Right lung (tissue), 5 donors: Measurements from ENCODE around the gene RAB10. TPM values are rescaled to one million over a fixed set of nuclear protein-coding genes. Genes with fewer than 3 reads are reported as not detected.
"Not testable (repeated sequence)": the region's sequence is repeated elsewhere in the genome, so short reads cannot be mapped to it uniquely, and the experiment has no call there.

Experiments
- DNase-seq, 2 donors: peaks; one replicate each; pipeline ENCODE4 v3.0.0-alpha.2; 2013
- polyA plus RNA-seq, 5 donors: library from polyadenylated mRNA; unstranded; fragments of 120-200 nt; gene quantifications; one replicate each; pipeline versions ENCODE4 v1.2.1 to v1.2.3, GENCODE V29; 2013; ENCODE audit warnings: inconsistent platforms in 1 of 5, low replicate concordance in 1 of 5; ENCODE audit not compliant: insufficient read length in 5 of 5, insufficient read depth in 1 of 5

RAB10 gene
- polyA plus RNA-seq, 5 donors: 88.4 to 146 (median 122) TPM

DNA sequence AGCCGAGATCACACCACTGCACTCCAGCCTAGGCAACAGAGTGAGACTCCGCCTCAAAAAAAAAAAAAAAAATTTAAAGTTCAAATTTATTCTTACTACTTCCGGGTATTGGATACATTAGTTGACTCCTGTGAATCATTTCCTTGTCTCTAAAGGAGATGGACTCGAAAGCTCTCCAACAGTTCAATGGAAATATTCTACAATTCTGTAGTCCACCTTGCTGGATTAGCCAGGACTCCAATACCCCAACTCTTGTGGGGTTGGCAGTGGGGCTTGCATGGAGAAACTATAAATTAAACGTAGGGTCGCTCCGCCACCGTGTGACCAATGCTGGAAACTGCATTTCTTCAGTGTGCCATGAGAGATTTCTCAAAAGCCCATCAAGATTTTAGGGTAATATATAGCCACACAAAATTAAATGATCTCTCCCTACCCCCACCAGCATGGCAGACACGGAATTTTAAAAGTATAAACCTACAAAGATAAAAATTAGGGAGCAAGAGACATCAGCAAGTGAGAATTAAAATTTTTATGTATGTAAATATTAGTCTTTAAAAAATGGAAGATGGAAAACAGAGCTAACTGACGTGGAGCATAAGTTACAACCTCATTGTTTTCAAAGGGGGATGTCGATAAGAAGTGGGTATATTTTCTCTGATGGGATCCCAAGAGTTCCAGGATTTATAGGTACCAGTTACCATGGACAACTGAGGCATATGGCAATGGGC is 111.2 kb downstream of the RAB10 start:
- peak; percentile 28 to 48 for DNase-seq

DNA sequence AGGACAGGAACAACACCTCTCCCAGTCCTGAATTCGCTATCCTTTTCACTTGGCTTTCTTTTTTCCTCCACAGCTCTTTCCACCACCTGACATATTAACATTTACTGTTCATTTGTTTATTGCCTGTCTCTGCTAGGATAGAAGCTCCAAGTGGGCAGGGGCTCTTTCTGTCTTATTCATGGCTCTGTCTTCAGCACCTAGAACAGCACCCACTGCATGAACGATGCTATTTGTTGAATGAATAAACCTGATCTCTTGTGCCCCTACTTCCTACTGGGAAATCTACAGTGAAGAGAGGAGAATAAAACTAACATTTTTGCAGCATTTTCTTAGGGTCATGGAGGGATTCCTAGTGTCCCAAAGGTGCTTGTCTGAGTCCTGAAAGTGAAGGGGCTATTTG is 114.6 kb downstream of the RAB10 start:
- no peak for DNase-seq

DNA sequence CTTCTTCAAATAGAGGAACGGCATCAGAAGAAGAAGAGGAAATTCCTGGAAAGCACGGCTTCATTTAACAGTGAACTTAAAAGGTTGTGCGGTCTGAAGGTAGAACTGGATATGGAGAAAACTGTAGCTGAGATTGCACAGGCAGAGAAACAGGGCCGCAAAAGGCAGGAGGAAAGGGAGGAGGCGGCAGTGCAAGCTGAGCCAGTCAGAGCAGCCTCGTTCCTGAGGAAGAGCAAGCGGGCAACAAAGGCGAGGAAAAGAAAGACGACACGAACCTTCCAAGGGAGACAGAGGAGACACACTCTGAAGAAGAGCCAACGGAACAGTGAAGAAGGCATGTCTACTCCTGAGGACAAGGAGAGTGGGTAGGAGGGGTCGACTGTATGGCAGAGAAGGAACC is 116.4 kb downstream of the RAB10 start:
- no peak for DNase-seq

DNA sequence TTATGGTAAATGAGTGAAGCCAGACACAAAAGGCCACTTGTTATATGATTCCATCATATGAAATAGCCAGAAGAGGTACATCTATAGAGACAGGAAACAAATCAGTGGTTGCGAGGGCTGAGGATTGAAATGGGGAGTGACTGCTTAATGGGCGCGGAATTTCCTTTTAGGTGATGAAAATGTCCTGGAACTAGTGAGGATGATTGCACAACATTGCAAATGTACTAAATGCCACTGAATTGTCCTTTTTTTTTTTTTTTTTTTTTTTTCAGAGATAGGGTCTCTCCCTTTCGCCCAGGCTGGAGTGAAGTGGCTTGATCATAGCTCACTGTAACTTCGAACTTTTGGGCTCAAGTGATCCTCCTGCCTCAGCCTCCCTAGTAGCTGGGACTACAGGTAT is 123.7 kb downstream of the RAB10 start:
- no peak for DNase-seq

DNA sequence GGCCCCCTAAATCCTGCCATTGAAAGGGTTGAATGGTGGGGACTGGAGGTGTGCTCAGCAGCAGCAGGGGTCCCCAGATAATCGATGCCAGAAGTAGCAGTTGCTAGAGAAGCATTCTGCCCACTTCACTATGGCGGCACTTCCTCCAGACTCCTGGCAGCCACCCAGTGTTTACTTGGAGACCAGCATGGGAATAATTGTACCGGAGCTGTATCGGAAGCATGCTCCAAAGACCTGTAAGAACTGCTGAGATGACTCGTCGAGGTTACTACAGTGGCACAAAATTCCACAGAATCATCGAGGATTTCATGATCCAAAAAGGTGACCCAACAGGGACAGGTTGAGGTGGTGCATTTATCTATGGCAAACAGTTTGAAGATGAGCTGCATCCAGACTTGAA is 128.0 kb downstream of the RAB10 start:
- no peak for DNase-seq

DNA sequence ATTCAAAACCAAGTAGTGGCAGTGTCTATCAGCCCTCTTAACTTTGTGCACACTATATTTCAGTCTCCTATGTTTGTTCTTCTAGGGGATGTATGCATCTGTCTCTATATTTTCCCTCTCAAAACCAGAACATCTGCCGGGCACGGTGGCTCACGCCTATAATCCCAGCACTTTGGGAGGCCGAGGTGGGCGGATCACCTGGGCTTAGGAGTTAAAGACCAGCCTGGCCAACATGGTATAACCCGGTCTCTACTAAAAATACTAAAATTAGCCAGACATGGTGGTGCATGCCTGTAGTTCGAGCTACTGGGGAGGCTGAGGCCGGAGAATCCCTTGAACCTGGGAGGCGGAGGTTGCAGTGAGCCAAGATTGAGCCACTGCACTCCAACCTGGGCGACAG is 129.1 kb downstream of the RAB10 start:
- no peak for DNase-seq

DNA sequence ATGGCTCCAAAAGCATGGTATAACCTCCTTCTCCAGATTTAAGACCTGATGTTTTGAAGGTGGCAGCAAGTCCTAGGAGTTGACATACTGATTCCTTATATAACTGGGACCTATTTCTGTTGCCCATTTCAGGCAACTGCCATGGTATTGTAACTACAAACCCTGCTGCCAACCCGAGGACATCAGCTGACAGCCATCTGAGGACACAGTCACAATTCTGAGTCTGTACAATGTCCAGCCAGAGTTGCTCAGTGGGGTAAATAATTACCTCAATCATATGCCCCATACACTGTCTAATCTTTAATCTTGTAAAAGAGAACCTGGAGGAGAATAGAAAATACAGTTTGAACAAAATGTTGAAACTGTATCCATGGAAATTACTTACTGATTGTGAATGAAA is 130.3 kb downstream of the RAB10 start:
- DNase-seq: no peak

DNA sequence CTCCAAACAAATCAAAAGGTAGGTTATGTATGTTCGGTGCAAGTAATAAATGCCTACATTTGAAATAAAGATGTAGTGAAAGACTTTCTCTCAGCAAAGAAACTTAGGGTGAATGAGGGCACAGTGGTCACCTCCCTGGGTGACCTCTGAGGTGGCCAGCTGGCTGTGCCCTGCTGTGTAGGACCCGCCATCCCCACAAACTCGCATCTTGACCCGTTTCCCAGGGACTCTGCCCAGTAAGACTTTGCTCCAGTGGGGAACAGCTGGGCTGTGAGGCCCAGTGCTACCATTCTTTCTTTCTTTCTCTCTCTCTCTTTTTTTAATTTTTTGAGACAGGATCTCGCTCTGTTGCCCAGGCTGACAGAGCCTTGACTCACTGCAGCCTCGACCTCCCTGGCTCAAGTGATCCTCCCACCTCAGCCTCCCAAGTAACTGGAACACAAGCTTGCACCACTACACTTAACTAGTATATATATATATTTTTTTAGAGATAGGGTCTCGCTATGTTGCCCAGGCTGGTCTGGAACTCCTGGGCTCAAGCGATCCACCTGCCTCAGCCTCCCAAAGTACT is 130.8 kb downstream of the RAB10 start:
- DNase-seq: no peak

DNA sequence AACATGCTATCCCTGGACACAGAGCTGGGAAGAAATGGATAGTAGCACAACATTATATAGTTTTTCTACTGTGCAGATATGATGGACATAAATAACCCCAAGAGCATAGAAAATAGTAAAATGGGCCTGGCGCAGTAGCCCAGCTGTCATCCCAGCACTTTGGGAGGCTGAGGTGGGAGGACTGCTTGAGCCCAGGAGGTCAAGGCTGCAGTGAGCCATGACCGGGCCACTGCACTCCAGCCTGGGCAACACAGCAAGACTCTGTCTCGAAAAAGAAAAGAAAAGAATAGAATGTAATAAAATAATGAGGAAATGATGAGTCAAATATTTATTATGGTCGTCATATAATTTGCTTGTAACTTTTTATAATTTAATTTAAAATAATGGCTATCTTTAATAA is 131.5 kb downstream of the RAB10 start:
- DNase-seq: no peak

DNA sequence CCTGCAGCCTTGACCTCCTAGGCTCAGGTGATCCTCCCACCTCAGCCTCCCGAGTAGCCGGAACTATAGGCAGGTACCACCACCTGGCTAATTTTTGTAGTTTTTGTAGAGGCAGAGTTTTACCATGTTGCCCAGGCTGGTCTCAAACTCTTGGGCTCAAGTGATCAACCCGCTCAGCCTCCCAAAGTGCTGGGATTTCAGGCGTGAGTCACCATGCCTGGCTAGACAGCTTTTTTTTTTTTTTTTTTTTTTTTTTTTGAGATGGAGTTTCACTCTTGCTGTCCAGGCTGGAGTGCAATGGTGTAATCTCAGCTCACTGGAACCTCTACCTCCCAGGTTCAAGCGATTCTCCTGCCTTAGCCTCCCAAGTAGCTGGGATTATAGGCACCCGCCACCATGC is 132.7 kb downstream of the RAB10 start:
- not testable (repeated sequence) for DNase-seq

DNA sequence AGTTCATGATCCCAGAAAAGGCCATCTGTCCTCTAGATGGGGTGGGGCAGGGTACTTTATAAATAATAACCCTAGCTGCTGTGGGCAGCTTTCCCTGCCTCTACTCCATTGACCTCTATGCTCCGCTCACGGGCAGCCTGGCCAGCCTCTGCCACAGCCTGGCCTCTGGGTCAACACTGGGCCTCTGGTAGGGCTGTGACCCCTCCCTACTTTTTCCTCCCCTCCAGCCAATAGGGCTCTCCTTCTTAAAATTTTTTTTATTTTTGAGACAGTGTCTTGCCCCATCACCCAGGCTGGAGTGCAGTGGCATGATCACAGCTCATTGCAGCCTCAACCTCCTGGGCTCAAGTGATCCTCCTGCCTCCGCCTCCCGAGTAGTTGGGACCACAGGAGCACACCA is 134.9 kb downstream of the RAB10 start:
- DNase-seq: no peak

DNA sequence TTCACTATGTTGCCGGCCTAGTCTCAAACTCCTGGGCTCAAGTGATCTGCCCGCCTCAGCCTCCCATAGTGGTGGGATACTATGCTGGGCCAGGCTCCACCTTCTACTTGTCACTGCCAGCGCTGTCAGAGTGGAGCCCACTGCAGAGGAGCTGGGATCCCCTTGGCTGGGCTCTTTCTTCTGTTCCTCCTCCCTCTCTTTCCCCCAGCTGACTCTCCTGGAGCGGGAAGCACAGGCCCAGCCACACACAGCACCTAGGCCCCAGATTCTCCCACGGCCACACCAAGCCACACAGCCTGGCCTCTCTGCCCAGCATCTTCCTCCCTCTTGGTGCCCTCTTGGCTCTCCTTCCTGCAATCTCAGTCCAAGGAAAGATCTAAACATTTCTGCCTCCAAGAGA is 135.3 kb downstream of the RAB10 start:
- DNase-seq: no peak

DNA sequence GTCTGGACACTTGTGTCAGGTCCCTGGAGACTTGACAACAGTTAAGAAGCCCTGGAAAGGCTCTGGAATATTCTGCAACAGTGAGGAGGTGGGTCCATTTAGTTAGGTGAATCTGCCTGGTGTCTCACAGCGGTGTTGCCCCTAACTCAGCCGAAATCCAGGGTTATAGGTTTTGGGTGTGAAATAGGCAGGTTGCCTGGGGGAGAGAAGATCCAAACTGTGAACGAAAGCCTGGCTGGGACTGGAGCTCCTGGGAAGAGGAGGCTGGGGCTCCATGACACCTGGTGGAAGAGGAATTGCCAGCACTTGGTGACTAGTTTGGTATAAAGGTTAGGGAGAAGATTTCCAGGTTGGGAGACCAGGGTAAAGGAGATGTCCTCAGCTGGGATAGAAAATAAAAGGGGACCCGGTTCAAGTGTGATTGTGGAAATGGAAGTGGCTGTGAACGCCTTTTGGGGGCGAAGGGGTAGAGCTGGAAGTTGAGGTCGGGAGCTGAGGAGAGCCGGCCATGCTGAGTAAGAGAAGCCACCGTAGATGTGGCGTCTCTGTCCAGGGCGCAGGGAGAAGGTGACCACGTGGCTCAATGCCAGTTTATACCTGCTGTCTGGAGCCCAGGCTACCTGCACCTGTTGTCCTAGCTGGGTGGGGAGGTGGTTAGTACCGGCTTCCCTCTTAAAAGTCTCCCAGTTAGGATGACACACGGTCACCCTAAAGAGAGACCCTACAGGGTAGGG is 136.0 kb downstream of the RAB10 start:
- no peak for DNase-seq

DNA sequence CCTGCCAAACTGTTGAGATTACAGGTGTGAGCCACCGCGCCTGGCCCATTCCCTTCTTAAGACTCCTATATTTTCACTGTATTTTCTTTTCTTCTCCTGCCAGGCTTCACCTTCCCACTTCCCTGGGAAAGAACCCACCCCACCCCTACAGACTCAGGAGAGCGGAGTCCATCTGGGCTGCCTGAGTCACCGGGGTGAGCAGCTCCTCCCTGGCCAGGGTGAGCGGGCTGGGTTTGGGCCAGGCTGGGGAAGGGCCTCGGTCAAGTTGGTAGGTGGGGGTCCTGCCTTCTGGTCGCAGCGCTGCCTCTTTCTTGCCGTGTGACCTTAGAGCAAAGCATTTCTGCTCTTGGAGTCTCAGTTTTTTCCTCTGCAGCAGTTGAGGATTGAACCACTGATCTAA is 136.9 kb downstream of the RAB10 start:
- no peak for DNase-seq

DNA sequence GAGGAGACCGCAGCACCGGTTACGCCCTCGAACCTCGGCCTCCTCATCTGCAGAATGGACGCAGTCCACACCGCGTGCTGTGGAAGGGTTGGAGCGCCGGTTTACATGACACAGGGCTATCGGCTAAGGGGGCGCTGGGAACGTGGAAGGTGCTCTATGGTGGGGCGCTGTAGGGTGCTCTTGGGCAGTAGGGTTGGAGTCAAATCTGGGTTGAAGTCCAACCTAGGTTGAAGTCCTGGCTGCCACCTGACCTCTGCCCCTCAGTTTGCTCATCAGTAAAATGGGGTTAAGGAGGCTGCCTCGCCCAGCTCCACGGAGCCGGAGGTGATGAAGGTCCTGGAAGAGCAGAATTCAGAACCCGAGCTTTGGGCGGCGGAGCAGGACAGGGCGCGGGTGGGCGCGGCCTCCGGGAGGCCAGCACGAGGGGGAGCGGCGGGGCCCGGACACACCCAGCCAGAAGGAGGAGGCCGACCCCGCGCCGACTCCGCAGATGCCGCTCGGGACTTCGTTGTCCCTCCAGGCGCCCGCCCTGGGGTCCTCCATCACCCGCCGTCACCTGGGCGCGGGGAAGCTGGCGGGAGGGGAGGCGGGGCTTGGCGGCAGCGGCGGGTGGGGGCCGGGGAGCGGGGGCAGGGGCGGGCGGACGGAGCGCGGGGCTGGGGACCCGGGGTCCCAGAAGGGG is 138.4 kb downstream of the RAB10 start:
- no peak for DNase-seq

DNA sequence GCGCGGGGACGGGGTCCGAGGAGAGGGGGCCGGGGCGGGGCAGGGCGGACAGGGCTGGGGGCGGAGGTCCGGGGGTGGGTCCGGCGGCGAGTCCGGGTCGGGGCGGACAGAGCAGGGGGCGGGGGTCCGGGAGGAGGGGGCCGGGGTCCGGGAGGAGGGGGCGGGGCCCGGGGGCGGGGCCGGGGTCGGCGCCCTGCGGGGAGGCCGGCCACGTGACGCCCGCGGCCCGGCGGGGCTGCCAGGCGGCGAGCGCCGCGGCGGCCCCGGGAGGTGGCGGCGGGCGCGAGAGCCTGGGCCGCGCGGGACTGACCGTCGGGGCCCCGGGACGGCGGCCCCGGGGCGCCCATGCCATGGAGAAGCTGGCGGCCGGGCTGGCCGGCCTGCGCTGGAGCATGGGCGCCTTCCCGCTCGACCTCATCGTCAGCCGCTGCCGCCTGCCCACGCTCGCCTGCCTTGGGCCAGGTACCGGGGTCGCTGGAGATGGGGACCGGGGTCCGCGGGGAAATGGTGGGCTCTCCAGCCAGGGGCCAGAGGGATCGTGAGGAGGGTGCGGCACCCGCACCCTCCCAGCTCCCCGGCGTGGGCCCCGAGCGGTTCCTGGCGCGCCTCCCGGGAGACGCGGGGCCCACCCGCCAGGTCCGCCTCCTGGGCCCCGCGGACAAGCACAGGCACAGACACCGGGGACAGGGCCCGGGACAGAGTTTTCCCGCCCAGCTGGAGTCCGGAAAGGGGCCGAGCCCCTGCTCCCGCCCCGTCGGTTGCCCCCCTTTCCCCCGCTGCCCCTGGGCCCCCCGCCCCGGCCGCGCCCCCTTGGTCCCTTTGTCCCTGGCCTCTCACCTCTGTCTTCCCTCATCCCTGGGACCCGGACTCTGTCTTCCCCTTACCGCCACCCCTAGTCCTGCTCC is 139.2 kb downstream of the RAB10 start, which contains the start of gene GAREM2:
Gene GAREM2 (plus strand): TSS at position 218 of the 905 bp plus-strand sequence. CDS start 133 bp downstream, at position 351.
- no peak for DNase-seq

DNA sequence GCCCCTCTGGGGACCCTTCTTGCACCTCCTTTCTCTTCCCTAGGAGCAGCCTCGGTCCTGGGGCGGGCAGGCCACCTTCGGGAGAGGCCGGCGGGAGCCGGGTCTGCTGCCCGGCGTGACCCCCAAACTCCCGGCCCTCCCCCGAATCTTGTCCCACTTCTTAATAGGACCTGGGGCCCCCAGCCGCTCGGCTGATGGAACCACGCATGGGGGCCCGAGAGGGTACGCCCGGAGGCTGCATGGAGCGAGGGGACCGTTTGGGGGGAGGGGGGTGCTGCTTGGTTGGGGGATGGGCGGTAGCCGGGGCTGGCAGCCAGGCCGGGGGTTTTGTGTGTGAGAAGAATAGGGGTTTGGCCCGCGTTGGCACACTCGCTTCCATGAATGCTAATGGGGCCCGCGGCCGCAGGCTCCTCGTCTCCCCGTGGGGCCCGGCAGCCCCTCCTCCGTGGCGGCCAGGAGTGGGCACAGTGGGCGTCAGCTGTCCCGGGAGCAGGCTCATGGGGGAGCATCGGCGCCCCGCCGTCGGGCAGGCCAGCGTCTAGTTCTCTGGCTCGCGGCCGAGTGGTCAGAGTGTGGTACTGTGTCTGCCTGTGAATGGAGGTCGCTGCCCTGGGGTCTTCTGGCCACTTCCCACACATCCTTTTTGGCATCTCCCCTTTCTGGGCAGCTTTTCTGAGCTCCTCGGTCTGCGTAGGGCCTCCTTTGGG is 140.0 kb downstream of the RAB10 start:
- no peak for DNase-seq

DNA sequence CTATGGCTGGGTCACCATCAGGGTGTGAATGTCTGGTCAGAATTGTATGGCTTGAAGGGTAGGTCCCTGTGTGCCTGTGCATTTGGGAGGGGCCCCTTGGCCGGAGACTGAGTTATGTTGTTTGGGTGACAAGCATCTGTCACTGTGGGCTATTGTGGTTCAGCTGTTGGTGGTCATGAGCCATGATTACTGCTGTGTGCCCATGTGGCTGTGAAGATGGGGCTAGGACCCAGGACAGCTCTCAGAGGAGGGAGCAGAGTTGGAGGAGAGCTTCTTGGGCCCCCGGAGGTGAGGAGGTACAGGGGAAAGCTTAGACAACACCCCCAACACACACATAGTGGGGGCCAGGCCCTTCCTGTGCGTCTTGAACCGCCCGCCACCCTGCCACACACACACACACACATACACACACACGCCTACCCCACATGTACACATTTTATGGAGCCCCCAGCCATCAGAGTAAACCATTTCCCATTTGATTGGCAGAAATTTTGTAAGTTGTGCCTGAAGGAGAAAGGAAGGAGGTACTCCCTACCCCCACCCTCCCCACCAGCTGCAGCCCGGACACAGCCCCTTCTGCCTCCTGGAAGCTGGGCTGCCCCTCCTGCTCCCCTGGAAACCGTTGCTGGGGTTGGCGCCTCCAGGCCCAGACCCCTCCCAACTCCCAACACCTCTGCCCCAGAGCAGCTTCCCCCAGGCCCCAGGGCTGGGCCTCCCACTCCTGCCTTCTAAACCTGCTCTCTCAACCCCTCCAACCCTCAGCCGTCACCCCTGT is 141.0 kb downstream of the RAB10 start:
- no peak for DNase-seq

DNA sequence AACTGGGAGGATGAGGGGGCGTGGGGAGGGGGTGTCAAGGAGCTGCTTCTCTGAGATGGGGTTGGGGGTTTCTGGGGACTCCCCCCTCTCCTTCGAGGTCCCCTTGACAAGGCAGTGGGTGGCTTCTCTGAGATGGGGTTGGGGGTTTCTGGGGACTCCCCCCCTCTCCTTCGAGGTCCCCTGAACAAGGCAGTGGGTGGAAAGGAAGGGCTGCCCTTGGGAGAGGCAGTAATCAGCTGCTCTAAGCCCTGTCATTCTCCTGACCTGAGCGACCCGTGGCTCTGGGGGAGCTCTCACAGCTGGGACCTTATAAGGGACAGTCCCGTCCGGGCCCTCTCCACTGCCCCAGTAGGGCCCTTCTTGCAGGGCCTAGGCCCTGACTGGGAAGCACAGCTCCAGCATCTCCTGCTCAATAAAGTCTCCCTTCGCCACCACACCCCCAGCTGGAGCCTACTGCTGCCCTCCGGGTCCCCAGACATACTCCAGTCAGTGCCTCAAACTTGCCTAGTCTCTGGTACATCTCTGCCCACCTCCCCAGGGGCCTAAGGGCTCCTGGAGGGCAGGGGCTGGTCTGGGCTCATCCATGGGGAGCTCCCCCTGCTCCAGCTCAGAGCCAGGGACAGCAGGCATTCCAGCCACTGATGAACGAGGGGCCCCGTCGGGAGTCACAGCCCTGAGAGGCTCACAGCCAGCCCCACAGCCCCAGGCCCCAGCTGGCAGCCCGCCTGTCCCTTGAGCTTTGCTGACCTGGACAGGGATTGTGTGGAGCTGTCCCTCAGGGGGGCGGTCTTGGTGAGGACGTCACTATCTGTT is 141.8 kb downstream of the RAB10 start:
- DNase-seq: no peak
